Mucosa of gallbladder (tissue), 1 donor: ENCODE results near the gene CHRNE. TPM values are rescaled to one million over a fixed set of nuclear protein-coding genes. Genes with fewer than 3 reads are reported as not detected.
"Not testable (repeated sequence)": the region's sequence is repeated elsewhere in the genome, so short reads cannot be mapped to it uniquely, and the experiment has no call there.

ENCODE experiments used
- DNase-seq: peaks from one replicate; pipeline ENCODE4 v3.0.0-alpha.2; 2020; ENCODE audit warnings: low spot score
- total RNA-seq: library from RNA; stranded (reverse); gene quantifications from one replicate; pipeline ENCODE4 v1.2.1, GENCODE V29; 2021
- donor health status: DM: no; HTN: no; CAD: no.

The CHRNE gene
- total RNA-seq, 1 donor from 2014 or later, result 9.4 TPM

GRCh38 chr17:4906642-4907041, 3.7 kb upstream of the CHRNE start:
- not testable (repeated sequence) for DNase-seq

GRCh38 chr17:4902540-4902939, 358 bp downstream of the CHRNE start:
- no peak for DNase-seq

GRCh38 chr17:4901648-4902344, 1.1 kb downstream of the CHRNE start:
- peak; percentile 85 for DNase-seq

- DNase-seq, result no peak
Observed at GRCh38 chr17:4901108-4901647, 1.7 kb downstream of the CHRNE start.

- DNase-seq, result peak; percentile 63
Observed at GRCh38 chr17:4900231-4901107, 2.4 kb downstream of the CHRNE start.

GRCh38 chr17:4899341-4900230, 3.3 kb downstream of the CHRNE start, which contains the start of gene C17orf107:
C17orf107 (plus strand) TSS chr17:4899536; CDS start chr17:4899763, 227 bp downstream.
- peak; percentile 89 for DNase-seq

GRCh38 chr17:4898927-4899326, 4.0 kb downstream of the CHRNE start:
- DNase-seq, result no peak

- peak; percentile 55 for DNase-seq
Observed at GRCh38 chr17:4898351-4898750, 4.5 kb downstream of the CHRNE start.

GRCh38 chr17:4897785-4898184, 5.1 kb downstream of the CHRNE start:
- no peak for DNase-seq

GRCh38 chr17:4897198-4897687, 5.7 kb downstream of the CHRNE start:
- no peak for DNase-seq

GRCh38 chr17:4896332-4897197, 6.3 kb downstream of the CHRNE start:
- no peak for DNase-seq

GRCh38 chr17:4895657-4896331, 7.1 kb downstream of the CHRNE start:
- DNase-seq, result no peak

GRCh38 chr17:4895121-4895520, 7.8 kb downstream of the CHRNE start:
- no peak for DNase-seq

GRCh38 chr17:4893721-4894560, 9.0 kb downstream of the CHRNE start:
- no peak for DNase-seq

- no peak for DNase-seq
Observed at GRCh38 chr17:4893272-4893671, 9.6 kb downstream of the CHRNE start.

- DNase-seq, result no peak
Observed at GRCh38 chr17:4892499-4893221, 10.2 kb downstream of the CHRNE start.

- DNase-seq, result no peak
Observed at GRCh38 chr17:4891411-4892410, 11.2 kb downstream of the CHRNE start.
